Retinal pigment epithelial cell (primary cell): ENCODE measurements around the gene PPIP5K2.

ENCODE experiments used
- DNase-seq: peaks from one replicate; pipeline ENCODE4 v3.0.0-alpha.2; 2010; ENCODE audit warnings: low read depth
- H3K4me3 ChIP-seq: 2 replicates; pipeline ENCODE4 v1.5.1; 2011; ENCODE audit warnings: mild to moderate bottlenecking, low read length, control low read depth, moderate library complexity
- CTCF ChIP-seq: conservative IDR thresholded peaks from 2 replicates; pipeline ENCODE4 v1.5.1; 2011; ENCODE audit warnings: low read depth, low read length, control low read depth, inconsistent platforms

The PPIP5K2 gene

GRCh38 chr5:103109277-103109676 is 10.8 kb upstream of the PPIP5K2 start:
- no peak for TF ChIP-seq CTCF
- no peak overlapping the region for H3K4me3 ChIP-seq
- DNase-seq: no peak

- TF ChIP-seq CTCF: no peak
- DNase-seq: no peak
- no peak overlapping the region for H3K4me3 ChIP-seq
Observed at GRCh38 chr5:103110403-103110802, 9.7 kb upstream of the PPIP5K2 start.

GRCh38 chr5:103111468-103111867 is 8.6 kb upstream of the PPIP5K2 start:
- no peak for DNase-seq
- no peak for TF ChIP-seq CTCF
- no peak overlapping the region for H3K4me3 ChIP-seq

GRCh38 chr5:103112910-103113309 is 7.2 kb upstream of the PPIP5K2 start:
- no peak for DNase-seq
- no peak for TF ChIP-seq CTCF
- H3K4me3 ChIP-seq: no peak overlapping the region

GRCh38 chr5:103114440-103114839 is 5.7 kb upstream of the PPIP5K2 start:
- DNase-seq: no peak
- no peak for TF ChIP-seq CTCF
- H3K4me3 ChIP-seq: no peak overlapping the region

GRCh38 chr5:103117471-103117991 is 2.6 kb upstream of the PPIP5K2 start:
- TF ChIP-seq CTCF: no peak
- DNase-seq: no peak
- H3K4me3 ChIP-seq: no peak overlapping the region

- TF ChIP-seq CTCF: no peak
- DNase-seq: no peak
- peak overlapping the region; percentile 97 for H3K4me3 ChIP-seq
Observed at GRCh38 chr5:103119070-103119764, 884 bp upstream of the PPIP5K2 start.
